ENCODE results near the gene MEP1A.
"Not testable (repeated sequence)": the region's sequence is repeated elsewhere in the genome, so short reads cannot be mapped to it uniquely, and the experiment has no call there.

Gene MEP1A

GRCh38 chr6:46777476-46778346 lies 15.5 kb upstream of the MEP1A start:
- DNase-seq, result no peak

DNA sequence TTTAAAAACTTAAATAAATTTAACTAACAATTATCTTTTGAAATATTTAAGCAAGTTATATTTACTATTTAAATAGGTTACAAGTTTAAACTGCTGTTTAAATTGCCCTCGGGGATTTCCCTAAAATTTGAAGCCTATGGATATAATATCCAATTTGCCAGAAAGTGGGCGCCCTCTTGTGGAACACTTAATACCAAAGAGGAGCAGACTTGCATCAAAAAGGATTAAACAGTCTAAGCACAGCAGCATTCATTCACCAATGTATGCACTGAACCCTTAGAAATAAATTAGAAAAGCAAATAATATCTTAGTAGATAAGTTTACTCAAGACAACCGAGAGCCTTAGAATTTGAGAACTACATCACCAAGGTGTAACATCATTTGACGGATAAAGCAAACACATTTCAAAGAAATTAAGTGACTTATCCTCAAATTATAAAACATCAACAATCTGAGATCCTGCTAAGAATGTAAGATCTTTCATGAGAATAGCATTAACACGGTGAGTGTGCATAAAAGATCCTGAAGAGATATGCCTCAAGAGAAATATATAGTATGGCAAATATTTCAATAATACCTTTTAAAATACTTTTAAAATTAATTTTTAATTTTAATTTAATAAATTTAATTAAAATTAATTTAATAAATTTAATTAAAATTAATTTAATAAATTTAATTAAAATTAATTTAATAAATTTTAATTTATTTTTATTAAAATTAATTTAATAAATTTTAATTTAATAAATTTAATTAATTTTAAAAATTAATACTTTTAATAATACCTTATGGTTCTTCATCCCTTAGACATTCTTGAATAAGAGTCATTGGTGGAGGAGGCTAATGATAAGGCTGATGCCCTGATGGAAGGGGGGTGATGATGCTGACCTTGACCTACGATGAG lies 11.5 kb upstream of the MEP1A start:
- DNase-seq, result peak; percentile 42

- no peak for DNase-seq
Observed at GRCh38 chr6:46784535-46784934, 8.7 kb upstream of the MEP1A start.

- no peak for DNase-seq
Observed at GRCh38 chr6:46787871-46788540, 5.2 kb upstream of the MEP1A start.

- no peak for DNase-seq
Observed at GRCh38 chr6:46788791-46789190, 4.4 kb upstream of the MEP1A start.

- no peak for DNase-seq
Observed at GRCh38 chr6:46789434-46790354, 3.5 kb upstream of the MEP1A start.

- DNase-seq, result no peak
Observed at GRCh38 chr6:46790355-46790874, 2.8 kb upstream of the MEP1A start.

GRCh38 chr6:46792635-46793034 lies 554 bp upstream of the MEP1A start:
- DNase-seq, result no peak

GRCh38 chr6:46794068-46794467 lies 879 bp downstream of the MEP1A start:
- DNase-seq, result no peak

DNA sequence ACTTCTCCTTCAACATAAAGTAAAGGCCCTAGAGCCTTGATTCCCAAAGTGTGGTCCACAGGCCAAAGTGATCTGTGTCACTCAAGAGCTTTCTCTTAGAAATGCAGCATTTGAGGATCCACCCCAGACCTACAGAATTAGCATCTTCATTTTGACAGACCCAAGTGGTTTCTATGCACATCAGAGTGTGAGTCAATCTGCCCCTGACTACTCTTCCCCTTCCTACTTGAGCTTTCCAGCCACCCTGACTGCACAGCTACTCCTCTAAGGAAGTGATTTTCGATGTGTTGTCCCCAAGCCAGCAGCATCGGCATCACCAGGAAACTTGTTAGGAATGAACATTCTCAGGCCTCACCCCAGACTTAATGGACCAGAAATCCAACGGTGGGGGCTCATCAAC lies 2.6 kb downstream of the MEP1A start:
- DNase-seq, result no peak

DNA sequence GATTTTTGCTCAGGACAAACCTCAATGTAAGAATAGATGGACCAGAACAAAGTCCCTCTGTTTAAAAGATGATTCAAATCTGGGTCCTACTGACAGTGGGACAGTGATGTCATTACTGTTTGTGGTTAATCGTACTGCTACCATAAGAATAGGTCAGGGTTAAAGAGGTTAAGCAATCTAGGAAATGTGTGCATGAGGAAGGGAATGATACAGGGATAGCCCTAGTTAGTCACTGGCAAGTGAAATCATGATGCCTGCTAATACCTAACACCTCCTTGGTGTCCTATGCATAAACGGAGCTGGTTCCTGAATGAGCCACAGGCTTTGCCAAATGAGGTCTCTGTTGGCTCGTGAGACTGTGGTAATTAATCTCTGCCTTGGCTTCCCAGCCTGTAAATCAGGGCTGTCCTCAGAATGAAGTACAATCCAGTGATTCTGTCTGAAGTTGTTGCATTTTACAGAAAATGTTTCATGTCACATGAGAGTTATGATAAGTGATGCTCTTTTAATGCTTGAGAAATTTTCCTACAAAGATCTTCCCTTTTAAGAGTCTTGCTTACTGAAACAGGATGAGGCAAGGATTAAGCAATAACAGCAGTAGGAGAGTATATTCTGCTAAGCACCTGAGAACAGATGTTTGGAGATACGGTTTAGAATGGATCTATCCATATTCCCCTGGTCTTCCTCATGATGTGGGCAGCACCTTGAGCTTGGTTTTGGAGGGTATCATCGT lies 3.8 kb downstream of the MEP1A start:
- DNase-seq, result no peak

DNA sequence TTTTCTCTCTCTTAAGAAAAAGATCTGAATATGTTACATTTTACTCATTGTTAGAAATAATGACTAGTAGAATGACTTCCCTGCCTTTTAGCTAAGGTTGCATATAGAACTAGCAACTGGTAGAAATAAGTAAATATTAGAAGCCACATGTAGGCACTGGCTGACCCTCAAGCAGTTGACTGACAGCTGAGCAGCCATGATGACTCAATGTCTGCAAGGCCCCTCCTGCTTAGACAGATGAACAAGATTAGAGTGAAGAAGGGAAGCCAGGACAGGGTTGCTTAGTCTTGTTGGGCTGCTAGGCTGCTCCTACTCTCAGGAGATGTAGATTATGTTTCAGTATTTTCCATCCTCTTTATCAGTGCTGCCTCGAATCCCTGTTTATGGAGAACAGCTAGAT lies 6.5 kb downstream of the MEP1A start:
- DNase-seq, result no peak

- no peak for DNase-seq
Observed at GRCh38 chr6:46808806-46809205, 15.6 kb downstream of the MEP1A start.

GRCh38 chr6:46815130-46815529 lies 21.9 kb downstream of the MEP1A start:
- DNase-seq, result no peak

GRCh38 chr6:46816626-46817025 lies 23.4 kb downstream of the MEP1A start:
- DNase-seq, result no peak

GRCh38 chr6:46819561-46819960 lies 26.4 kb downstream of the MEP1A start:
- DNase-seq, result no peak

DNA sequence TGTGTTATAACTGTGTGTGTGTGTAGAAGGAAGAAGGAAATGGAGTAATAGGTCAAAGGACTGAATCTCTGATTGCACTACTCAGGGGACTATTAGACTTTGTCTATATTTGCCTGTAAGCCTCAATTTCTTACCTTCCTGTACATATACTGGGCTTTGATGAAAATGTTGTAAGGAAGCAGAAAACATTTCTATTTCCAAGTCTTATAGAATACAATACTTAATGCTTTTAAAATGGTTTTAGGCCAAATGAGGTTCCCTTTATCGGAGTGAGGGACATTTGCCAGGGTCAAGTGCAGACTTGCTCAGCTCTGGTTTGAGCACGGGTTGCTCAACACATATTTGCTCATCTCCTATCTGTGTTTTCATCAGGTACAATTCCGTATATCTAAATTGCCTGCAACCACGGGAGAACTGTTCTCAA lies 28.3 kb downstream of the MEP1A start:
- DNase-seq, result no peak

GRCh38 chr6:46828939-46829338 lies 35.8 kb downstream of the MEP1A start:
- no peak for DNase-seq

- DNase-seq, result no peak
Observed at GRCh38 chr6:46832816-46833215, 39.6 kb downstream of the MEP1A start.

- not testable (repeated sequence) for DNase-seq
Observed at GRCh38 chr6:46834257-46834916, 41.2 kb downstream of the MEP1A start.

GRCh38 chr6:46834991-46835390 lies 41.8 kb downstream of the MEP1A start:
- DNase-seq, result not testable (repeated sequence)
